A673 (cell line): ENCODE results near the gene ZBTB47. TPM values are rescaled to one million over a fixed set of nuclear protein-coding genes. Genes with fewer than 3 reads are reported as not detected.

ENCODE experiments used
- BruUV-seq: library from RNA; stranded (reverse); fragments of 400-500 nt; replicated peaks from 2 replicates; lab custom pipeline; 2021; lab: Mats Ljungman, UMichigan
- CTCF ChIA-PET: fragments of 300-600 bp; sonication (Branson Sonifier 250); formaldehyde crosslinking; loops from one replicate; lab custom pipeline; 2022; ENCODE audit warnings: antibody characterized with exemption; lab: Charles Lee
- POLR2A ChIA-PET: fragments of 300-600 bp; sonication (Branson Sonifier 250); formaldehyde crosslinking; loops from one replicate; lab custom pipeline; 2022; ENCODE audit warnings: antibody characterized with exemption; ENCODE audit not compliant: low non-redundant PET; lab: Charles Lee
- DNase-seq: peaks from one replicate; pipeline ENCODE4 v3.0.0-alpha.2; 2015; ENCODE audit warnings: low spot score
- H3K27ac ChIP-seq: fragments of 200-600 bp; sonication (generic); 2 replicates; pipeline ENCODE4 v1.5.1; 2016; ENCODE audit warnings: mixed run types, low read depth, mild to moderate bottlenecking, mixed read lengths, antibody characterized with exemption, low read length; ENCODE audit not compliant: poor library complexity, severe bottlenecking
- H3K27me3 ChIP-seq: fragments of 200-600 bp; sonication (generic); replicated peaks from 2 replicates; pipeline ENCODE4 v1.6.1; 2017; ENCODE audit warnings: mixed run types, low read depth, mild to moderate bottlenecking, mixed read lengths, antibody characterized with exemption, low read length; ENCODE audit not compliant: insufficient read depth, poor library complexity
- H3K36me3 ChIP-seq: fragments of 200-600 bp; sonication (generic); 2 replicates; pipeline ENCODE4 v1.6.1; 2016; ENCODE audit warnings: mixed run types, mild to moderate bottlenecking, mixed read lengths, antibody characterized with exemption, low read length; ENCODE audit not compliant: insufficient read depth, poor library complexity, severe bottlenecking
- H3K4me1 ChIP-seq: fragments of 200-600 bp; sonication (generic); 2 replicates; pipeline ENCODE4 v1.6.1; 2017; ENCODE audit warnings: mixed run types, mild to moderate bottlenecking, mixed read lengths, antibody characterized with exemption, low read length; ENCODE audit not compliant: insufficient read depth, poor library complexity, severe bottlenecking
- H3K4me3 ChIP-seq: fragments of 200-600 bp; sonication (generic); 2 replicates; pipeline ENCODE4 v1.5.1; 2016; ENCODE audit warnings: low read depth, mixed run types, mild to moderate bottlenecking, mixed read lengths, low read length; ENCODE audit not compliant: poor library complexity, severe bottlenecking
- H3K9me3 ChIP-seq: fragments of 200-600 bp; sonication (generic); 2 replicates; pipeline ENCODE4 v1.6.1; 2016; ENCODE audit warnings: mixed run types, low read depth, mild to moderate bottlenecking, mixed read lengths, antibody characterized with exemption, low read length; ENCODE audit not compliant: poor library complexity, severe bottlenecking
- CTCF ChIP-seq: fragments of 300-800, 200-600 bp; sonication (generic); conservative IDR thresholded peaks from 2 replicates; pipeline ENCODE4 v1.5.1; 2017; ENCODE audit warnings: low read depth, mild to moderate bottlenecking, antibody characterized with exemption, low read length, moderate library complexity, mixed read lengths
- EZH2 ChIP-seq: fragments of 200-600 bp; sonication (generic); IDR thresholded peaks from 2 replicates; pipeline ENCODE4 v1.6.1; 2017; ENCODE audit warnings: borderline replicate concordance, low read depth, mild to moderate bottlenecking, mixed read lengths, antibody characterized with exemption, low read length; ENCODE audit not compliant: poor library complexity, severe bottlenecking
- intact Hi-C: fragments of 100-400 bp; cut with micrococcal nuclease; formaldehyde crosslinking; loops from one replicate; pipeline ENCODE4 v1.10.0; 2022; ENCODE audit not compliant: unreplicated experiment
- total RNA-seq: library from RNA; stranded (reverse); gene quantifications from 2 replicates; pipeline ENCODE4 v1.2.3, GENCODE V29; 2021

The ZBTB47 gene
- total RNA-seq, 1 experiment from 2014 or later = 4.4 TPM

- CTCF ChIA-PET = no interaction called here
- Histone ChIP-seq H3K27ac (no peak overlapping the region), H3K4me3 (no peak overlapping the region), H3K9me3 (no peaks in the 10 kb centered on the region), H3K27me3 (no peaks in the 10 kb centered on the region), H3K36me3 (no peaks in the 10 kb centered on the region), H3K4me1 (no peaks in the 10 kb centered on the region)
- POLR2A ChIA-PET = no interaction called here
- intact Hi-C loops = no loop called here
- TF ChIP-seq EZH2 = no peak
- TF ChIP-seq CTCF = no peak
- BruUV-seq = no TSS peak
- DNase-seq = no peak
Observed at GRCh38 chr3:42668793-42669217, 15.3 kb downstream of the ZBTB47 start.

- BruUV-seq = no TSS peak
- no peak overlapping the region for H3K27ac ChIP-seq
- H3K36me3 ChIP-seq = no peaks in the 10 kb centered on the region
- TF ChIP-seq EZH2 = no peak
- TF ChIP-seq CTCF = no peak
- H3K27me3 ChIP-seq = no peaks in the 10 kb centered on the region
- no peak for DNase-seq
- H3K4me3 ChIP-seq = no peak overlapping the region
- POLR2A ChIA-PET = no interaction called here
- CTCF ChIA-PET = no interaction called here
- H3K4me1 ChIP-seq = no peaks in the 10 kb centered on the region
- no peaks in the 10 kb centered on the region for H3K9me3 ChIP-seq
- intact Hi-C loops = no loop called here
Observed at GRCh38 chr3:42670051-42670576, 16.6 kb downstream of the ZBTB47 start.

GRCh38 chr3:42670670-42671069 lies 17.2 kb downstream of the ZBTB47 start:
- no TSS peak for BruUV-seq

More at GRCh38 chr3:42670670-42671069, 17.2 kb downstream of the ZBTB47 start:
- no peaks in the 10 kb centered on the region for H3K36me3 ChIP-seq
- H3K4me3 ChIP-seq = no peak overlapping the region
- H3K27me3 ChIP-seq = no peaks in the 10 kb centered on the region
- ChIA-PET CTCF (no interaction called here), POLR2A (no interaction called here)
- no peaks in the 10 kb centered on the region for H3K9me3 ChIP-seq
- H3K27ac ChIP-seq = no peak overlapping the region
- DNase-seq = no peak
- H3K4me1 ChIP-seq = no peaks in the 10 kb centered on the region
- intact Hi-C loops = no loop called here
- TF ChIP-seq CTCF (no peak), EZH2 (no peak)
